K562 (cell line): ENCODE results near the gene SLC16A13. TPM values are rescaled to one million over a fixed set of nuclear protein-coding genes. Genes with fewer than 3 reads are reported as not detected.

ENCODE experiments used
- ATAC-seq: fragments of 200-7000 bp; cut with Tn5 transposase; 3 replicates; pipeline ENCODE4 v1.9.1; 2020; ENCODE audit warnings: moderate library complexity
- BruUV-seq: library from RNA; stranded (reverse); fragments of 400-500 nt; replicated peaks from 2 replicates; lab custom pipeline; 2021; lab: Mats Ljungman, UMichigan
- CTCF ChIA-PET: fragments of 300-600 bp; formaldehyde crosslinking; extraction: SDS; loops from one replicate; lab custom pipeline; 2021; ENCODE audit warnings: low intra/inter-chr PET ratio; lab: Yijun Ruan, JAX
- POLR2A ChIA-PET: fragments of 300-600, 350-650 bp; sonication (Branson Sonifier 250); formaldehyde crosslinking; extraction: SDS; loops from one replicate; lab custom pipeline; 2021; ENCODE audit warnings: antibody characterized with exemption, inconsistent platforms; lab: Yijun Ruan, JAX
- DNase-seq, 4 experiments: peaks; one replicate each; pipeline versions ENCODE4 v3.0.0 to v3.0.0-alpha.2; 2011 to 2018; ENCODE audit warnings: low spot score in 3 of 4, mixed read lengths in 3 of 4; ENCODE audit errors: extremely low read depth in 1 of 4
- FAIRE-seq: peaks from 2 replicates; lab custom pipeline; 2011; peaks lifted over from hg19 to GRCh38; lab: Jason Lieb, UNC
- H2AFZ ChIP-seq: 2 replicates; pipeline ENCODE4 v1.6.0; 2011; ENCODE audit warnings: low read depth, low read length, control low read depth, inconsistent platforms
- H3K27ac ChIP-seq: fragments of 200-600 bp; 3 replicates; pipeline ENCODE4 v1.8.0; 2011; ENCODE audit warnings: low read depth, mild to moderate bottlenecking, control low read depth, inconsistent platforms, low read length, moderate library complexity, mixed read lengths; ENCODE audit errors: extremely low read depth
- H3K27me3 ChIP-seq, 2 experiments: fragments of 300-600 bp in 1 of 2; 2 replicates in 1 of 2; 3 replicates in 1 of 2; pipeline versions ENCODE4 v1.6.0 to v1.8.0; 2011; ENCODE audit warnings: inconsistent platforms in 2 of 2, low read length in 2 of 2, mild to moderate bottlenecking in 1 of 2, mixed read lengths in 1 of 2, moderate library complexity in 1 of 2; ENCODE audit not compliant: control insufficient read depth in 2 of 2, insufficient read depth in 2 of 2
- H3K36me3 ChIP-seq: fragments of 300-600 bp; 3 replicates; pipeline ENCODE4 v1.8.0; 2011; ENCODE audit warnings: mild to moderate bottlenecking, low read length, inconsistent platforms; ENCODE audit not compliant: control insufficient read depth, insufficient read depth
- H3K4me1 ChIP-seq, 2 experiments: fragments of 200-600 bp in 1 of 2; replicated peaks in 1 of 2; 2 replicates in 1 of 2; 3 replicates in 1 of 2; pipeline versions ENCODE4 v1.5.1 to v1.8.0; 2011; ENCODE audit warnings: inconsistent platforms in 2 of 2, low read length in 2 of 2, mild to moderate bottlenecking in 1 of 2, mixed read lengths in 1 of 2, moderate library complexity in 1 of 2; ENCODE audit not compliant: control insufficient read depth in 2 of 2, insufficient read depth in 2 of 2
- H3K4me2 ChIP-seq: 2 replicates; pipeline ENCODE4 v1.6.1; 2011; ENCODE audit warnings: low read length, control low read depth, inconsistent platforms, mixed read lengths; ENCODE audit not compliant: insufficient read depth
- H3K4me3 ChIP-seq: fragments of 200-600 bp; sonication (generic), shearing (Covaris generic); 2 replicates; pipeline ENCODE4 v1.5.1; 2016; ENCODE audit warnings: control low read depth, inconsistent platforms
- H3K79me2 ChIP-seq: fragments of 200-600 bp; 3 replicates; pipeline ENCODE4 v1.8.0; 2011; ENCODE audit warnings: low read length, inconsistent platforms; ENCODE audit not compliant: control insufficient read depth, insufficient read depth
- H3K9ac ChIP-seq, 2 experiments: 2 replicates each; pipeline versions ENCODE4 v1.6.0 to v1.6.1; 2011; ENCODE audit warnings: low read depth in 2 of 2, low read length in 2 of 2, control low read depth in 1 of 2, inconsistent platforms in 1 of 2, mild to moderate bottlenecking in 1 of 2, mixed read lengths in 1 of 2; ENCODE audit not compliant: insufficient read depth in 1 of 2
- H3K9me1 ChIP-seq: one replicate; pipeline ENCODE4 v1.6.0; 2011; ENCODE audit warnings: inconsistent platforms, mild to moderate bottlenecking, low read length, moderate library complexity; ENCODE audit not compliant: control insufficient read depth, insufficient read depth
- H3K9me3 ChIP-seq: replicated peaks from 2 replicates; pipeline ENCODE4 v1.5.1; 2011; ENCODE audit warnings: low read depth, low read length, inconsistent platforms; ENCODE audit not compliant: control insufficient read depth, insufficient read depth
- H4K20me1 ChIP-seq: replicated peaks from 2 replicates; pipeline ENCODE4 v1.6.1; 2011; ENCODE audit warnings: low read length, inconsistent platforms, mixed read lengths; ENCODE audit not compliant: control insufficient read depth, insufficient read depth
- ADNP ChIP-seq: fragments of 200-800 bp; sonication (Bioruptor generic); IDR thresholded peaks from 2 replicates; pipeline ENCODE4 v1.6.1; 2016; ENCODE audit warnings: missing genetic modification characterization, missing compliant biosample characterization
- LCOR ChIP-seq: sonication (generic); formaldehyde crosslinking; IDR thresholded peaks from 2 replicates; pipeline ENCODE4 v1.8.0; 2022; ENCODE audit warnings: mild to moderate bottlenecking, missing genetic modification reagents
- PHB ChIP-seq: fragments of 250-450 bp; sonication (Bioruptor Pico); IDR thresholded peaks from 2 replicates; pipeline ENCODE4 v1.5.0; 2021
- RNF2 ChIP-seq: sonication (generic); IDR thresholded peaks from 2 replicates; pipeline ENCODE4 v1.6.1; 2016
- ZNF197 ChIP-seq: fragments of 200-800 bp; sonication (Bioruptor generic); IDR thresholded peaks from 2 replicates; pipeline ENCODE4 v1.6.1; 2016; ENCODE audit warnings: low read depth, missing genetic modification characterization, missing compliant biosample characterization
- ZNF695 ChIP-seq: fragments of 450-650 bp; formaldehyde crosslinking; IDR thresholded peaks from 2 replicates; pipeline ENCODE4 v1.4.0; 2020; ENCODE audit warnings: mild to moderate bottlenecking, moderate library complexity
- WGBS: fragments of 100-300 bp; shearing (Covaris generic); methylation state at CpG from one replicate; pipeline ENCODE4 v1.1.6; 2016; ENCODE audit warnings: low coverage, mixed read lengths; ENCODE audit not compliant: insufficient coverage; ENCODE audit errors: missing lambda C conversion rate; 5-methylcytosine and 5-hydroxymethylcytosine counted together
- in situ Hi-C: fragments of 300-500 bp; cut with MboI; formaldehyde crosslinking; loops from 4 replicates; pipeline ENCODE4 v1.15.0; 2018; ENCODE audit warnings: inconsistent platforms, mixed read lengths
- intact Hi-C: fragments of 100-400 bp; cut with micrococcal nuclease; formaldehyde crosslinking; loops from 2 replicates; pipeline ENCODE4 v1.14.2; 2022
- polyA plus RNA-seq, 8 experiments: library from polyadenylated mRNA; depleted of rRNA in 4 of 8; stranded (reverse) in 5 of 8; unstranded in 3 of 8; fragments of >200 nt; fragmentation: Nextera tagmentation in 2 of 8; fragmentation: Illumina TruSeq in 1 of 8; extraction: Ambion mirVana in 2 of 8; extraction: Trizol in 1 of 8; gene quantifications; 2 replicates each; pipeline versions ENCODE4 v1.2.1 to v1.2.3, GENCODE V29; 2011 to 2014; ENCODE audit warnings: inconsistent platforms in 1 of 8, missing spikeins in 1 of 8
- total RNA-seq, 7 experiments: library from RNA; depleted of rRNA in 6 of 7; stranded (reverse); fragments of >200 nt in 6 of 7; fragmentation: Illumina TruSeq in 2 of 7; extraction: Trizol in 2 of 7; gene quantifications; 2 replicates each; pipeline versions ENCODE4 v1.2.1 to v1.2.3, GENCODE V29; 2011 to 2021; ENCODE audit warnings: low replicate concordance in 1 of 7

SLC16A13 gene
- total and polyA plus RNA-seq, 9 of the 15 experiments (the other 6 are each of a cell fraction or from before 2014, with no cell fraction given), result 0.04 to 5.6 (median 0.87) TPM

- ATAC-seq, result no peak
- ChIA-PET CTCF (no interaction called here), POLR2A (no interaction called here)
- no peaks in the 10 kb centered on the region for H3K9me3 ChIP-seq
- H3K79me2 ChIP-seq, result peaks cover 56% of the 10 kb centered on the region
- no peaks in the 10 kb centered on the region for H3K27me3 ChIP-seq
- H4K20me1 ChIP-seq, result no peaks in the 10 kb centered on the region
- TF ChIP-seq ADNP (tag) (peak; percentile 64; the same call in 1 of the 2 replicates), LCOR (CRISPR knock-in tag) (no peak)
- peaks cover 20 to 26% of the 10 kb centered on the region in 2 experiments for H3K4me1 ChIP-seq
- peak overlapping the region; percentile 96 for H3K27ac ChIP-seq
- WGBS, result 6% methylated on average over 14 of the region's 14 CpGs
- H3K9ac ChIP-seq, result peak overlapping the region; percentile 85 to 88
- BruUV-seq, result no TSS peak
- H3K4me3 ChIP-seq, result peak overlapping the region; percentile 81
- in situ Hi-C loops, result loop anchor here (5.0 kb wide), 1 partner anchor 169 kb away; no protein-coding TSS in a partner anchor
- no peak for DNase-seq
- H3K9me1 ChIP-seq, result no peaks in the 10 kb centered on the region
- intact Hi-C loops, result loop anchor here (5.0 kb wide), 1 partner anchor 344 kb away; no protein-coding TSS in a partner anchor
- peak overlapping the region; percentile 100 for H3K4me2 ChIP-seq
- FAIRE-seq, result no peak
- H2AFZ ChIP-seq, result 0 out of 2 replicates have a peak overlapping the region, but pooled peaks have one; percentile 32
- peaks cover 22% of the 10 kb centered on the region; the same call in 2 of the 3 replicates for H3K36me3 ChIP-seq
Measured at GRCh38 chr17:7011415-7011814, 24.4 kb upstream of the SLC16A13 start.

- Histone ChIP-seq H2AFZ (peak overlapping the region; percentile 91), H3K79me2 (peaks cover 56% of the 10 kb centered on the region), H3K9me3 (no peaks in the 10 kb centered on the region), H3K27me3 (no peaks in the 10 kb centered on the region), H3K4me3 (peak overlapping the region; percentile 81), H3K27ac (peak overlapping the region; percentile 96), H3K9me1 (no peaks in the 10 kb centered on the region), H3K36me3 (peaks cover 22% of the 10 kb centered on the region; the same call in 2 of the 3 replicates), H3K4me1 (peaks cover 25 to 31% of the 10 kb centered on the region in 2 experiments), H3K4me2 (peak overlapping the region; percentile 100), H4K20me1 (no peaks in the 10 kb centered on the region), H3K9ac (peak overlapping the region; percentile 88 to 98)
- BruUV-seq, result TSS peak; percentile 77
- DNase-seq, result no peak
- in situ Hi-C loops, result loop anchor here (5.0 kb wide), 1 partner anchor 170 kb away; no protein-coding TSS in a partner anchor
- ChIA-PET POLR2A (interaction anchor here (0.6 to 1.3 kb wide), 5 partner anchors 15 to 168 kb away, joined by 3 to 4 read pairs (median 3); partner anchors contain the start of gene SLC16A13), CTCF (no interaction called here)
- 0% methylated on average over 5 of the region's 6 CpGs for WGBS
- no peak for FAIRE-seq
- intact Hi-C loops, result loop anchor here (5.0 kb wide), 1 partner anchor 345 kb away; no protein-coding TSS in a partner anchor
- ATAC-seq, result no peak
- TF ChIP-seq RNF2, result no peak
- no peak for TF ChIP-seq PHB (CRISPR knock-in tag)
- TF ChIP-seq ZNF695, result no peak
- 0 out of 2 replicates have a peak, but pooled peaks have one; percentile 40 for TF ChIP-seq ZNF197 (CRISPR knock-in tag)
Measured at GRCh38 chr17:7011942-7012254, 23.9 kb upstream of the SLC16A13 start.
